ENCODE results near the gene ZC3H13. TPM values are rescaled to one million over a fixed set of nuclear protein-coding genes. Genes with fewer than 3 reads are reported as not detected.

ZC3H13 gene
- polyA plus RNA-seq, 3 donors from 2014 or later, result 6.3 to 61.1 (median 30.8) TPM

DNA sequence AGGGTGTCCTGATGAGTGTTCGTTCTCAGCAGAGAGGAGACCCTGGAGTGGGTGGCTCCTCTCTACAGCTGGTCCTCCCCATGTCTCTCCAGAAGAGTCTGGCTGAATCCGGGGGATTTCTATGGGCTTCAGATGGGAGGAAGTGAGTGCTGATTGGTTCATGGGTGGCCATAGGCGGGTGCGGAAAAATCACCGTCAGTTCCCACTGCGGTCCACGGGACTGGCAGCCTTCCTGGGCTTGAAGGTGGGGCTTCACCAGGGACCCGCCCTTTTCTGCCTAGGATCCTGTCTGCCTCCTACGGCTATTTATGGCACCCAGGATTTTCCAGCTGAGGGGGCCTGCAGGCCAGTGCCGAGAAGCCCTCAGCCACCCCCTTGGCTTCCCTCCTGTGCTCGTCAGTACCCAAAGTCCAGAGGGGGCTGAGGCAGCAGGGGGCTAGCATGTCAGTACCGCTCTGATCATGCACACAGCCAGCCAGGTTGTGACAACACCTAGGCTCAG is 33.9 kb upstream of the ZC3H13 start:
- Mint-ChIP-seq H3K9me3 (no peaks in the 10 kb centered on the region), H3K36me3 (no peaks in the 10 kb centered on the region), H3K27ac (no peak overlapping the region), H3K4me1 (no peaks in the 10 kb centered on the region), H3K4me3 (no peak overlapping the region), H3K27me3 (ENCODE audit: low read depth in 3 of 3) (peaks cover 0 to 10% (median 2%) of the 10 kb centered on the region in 3 donors)
- no peak for DNase-seq

- H3K4me3 Mint-ChIP-seq, result no peak overlapping the region
- H3K4me1 Mint-ChIP-seq, result no peaks in the 10 kb centered on the region
- peaks cover 0 to 10% (median 2%) of the 10 kb centered on the region in 3 donors for H3K27me3 Mint-ChIP-seq (ENCODE audit: low read depth in 3 of 3)
- H3K36me3 Mint-ChIP-seq, result no peaks in the 10 kb centered on the region
- no peak for DNase-seq
- no peak overlapping the region for H3K27ac Mint-ChIP-seq
- no peaks in the 10 kb centered on the region for H3K9me3 Mint-ChIP-seq
These were observed 33.2 kb upstream of the ZC3H13 start for GRCh38 chr13:46085737-46086136.

- no peak for DNase-seq
- no peaks in the 10 kb centered on the region for H3K36me3 Mint-ChIP-seq
- peaks cover 13 to 16% of the 10 kb centered on the region in 2 donors for H3K4me1 Mint-ChIP-seq
- H3K27me3 Mint-ChIP-seq (ENCODE audit: low read depth in 3 of 3), result peaks cover 0 to 7% (median 5%) of the 10 kb centered on the region in 3 donors
- H3K9me3 Mint-ChIP-seq, result no peaks in the 10 kb centered on the region
- H3K27ac Mint-ChIP-seq, result no peak overlapping the region
- no peak overlapping the region for H3K4me3 Mint-ChIP-seq
These were observed 29.8 kb upstream of the ZC3H13 start for GRCh38 chr13:46082324-46082723.

DNA sequence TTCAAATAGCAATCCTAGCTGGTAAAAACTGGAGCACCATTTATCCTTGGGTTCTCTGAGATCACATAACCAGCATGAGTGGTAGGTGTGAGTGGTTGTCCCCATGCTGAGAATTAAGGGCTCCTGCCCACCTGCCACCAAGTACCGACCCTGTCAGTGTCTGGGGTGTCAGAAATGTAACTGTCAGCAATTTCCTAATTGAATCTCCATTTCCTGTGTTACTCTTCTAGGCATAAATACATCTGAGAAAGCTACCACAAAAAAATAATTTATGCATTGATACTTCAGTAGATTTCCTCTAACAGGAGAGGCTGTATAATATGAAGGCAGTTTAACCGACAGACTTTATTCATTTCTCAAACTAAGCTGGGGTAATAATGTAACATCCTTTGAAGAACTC is 27.2 kb upstream of the ZC3H13 start:
- Mint-ChIP-seq H3K36me3 (no peaks in the 10 kb centered on the region), H3K27me3 (ENCODE audit: low read depth in 3 of 3) (peaks cover 2 to 8% (median 4%) of the 10 kb centered on the region in 3 donors), H3K4me1 (peaks cover 13 to 16% of the 10 kb centered on the region in 2 donors), H3K27ac (peak overlapping the region in 5 of 6 donors; percentile 1 to 56 (median 23)), H3K9me3 (no peaks in the 10 kb centered on the region), H3K4me3 (peak overlapping the region in 1 of 5 donors; percentile 2)
- peak; percentile 3 to 7 (median 7) for DNase-seq

DNA sequence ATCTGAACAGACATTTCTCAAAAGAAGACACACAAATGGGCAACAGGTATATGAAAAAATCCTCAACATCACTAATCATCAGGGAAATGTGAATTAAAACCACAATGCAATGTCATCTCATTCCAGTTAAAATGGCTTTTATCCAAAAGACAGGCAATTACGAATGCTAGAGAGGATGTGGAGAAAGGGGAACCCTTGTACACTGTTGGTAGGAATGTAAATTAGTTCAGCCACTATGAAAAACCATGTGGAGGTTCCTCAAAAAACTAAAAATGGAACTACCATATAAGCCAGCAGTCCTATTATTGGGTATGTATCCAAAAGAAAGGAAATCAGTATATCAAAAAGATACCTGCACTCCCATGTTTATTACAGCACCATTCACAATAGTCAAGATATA is 24.7 kb upstream of the ZC3H13 start:
- no peaks in the 10 kb centered on the region for H3K36me3 Mint-ChIP-seq
- no peaks in the 10 kb centered on the region for H3K9me3 Mint-ChIP-seq
- H3K27me3 Mint-ChIP-seq (ENCODE audit: low read depth in 3 of 3), result peaks cover 0 to 7% (median 2%) of the 10 kb centered on the region in 3 donors
- H3K4me1 Mint-ChIP-seq, result peaks cover 13 to 16% of the 10 kb centered on the region in 2 donors
- no peak overlapping the region for H3K4me3 Mint-ChIP-seq
- H3K27ac Mint-ChIP-seq, result no peak overlapping the region
- no peak for DNase-seq

DNA sequence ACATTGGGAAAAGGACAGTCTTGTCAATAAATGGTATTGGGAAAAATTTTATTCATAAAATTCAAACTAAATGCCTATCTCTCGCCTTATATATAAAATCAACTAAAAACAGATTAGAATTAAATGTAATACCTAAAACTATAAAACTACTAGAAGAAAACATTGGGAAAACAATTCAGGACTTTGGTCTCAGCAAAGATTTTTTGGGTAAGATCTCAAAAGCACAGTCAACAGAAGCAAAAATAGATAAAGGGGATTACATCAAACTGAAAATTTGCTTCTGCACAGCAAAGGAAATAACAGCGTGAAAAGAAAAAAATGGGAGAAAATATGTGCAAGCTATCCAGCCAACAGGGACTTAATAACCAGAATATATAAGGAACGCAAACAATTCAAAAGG is 24.3 kb upstream of the ZC3H13 start:
- H3K4me3 Mint-ChIP-seq, result no peak overlapping the region
- H3K27me3 Mint-ChIP-seq (ENCODE audit: low read depth in 3 of 3), result peaks cover 0 to 7% (median 2%) of the 10 kb centered on the region in 3 donors
- H3K36me3 Mint-ChIP-seq, result no peaks in the 10 kb centered on the region
- DNase-seq, result no peak
- H3K9me3 Mint-ChIP-seq, result no peaks in the 10 kb centered on the region
- H3K27ac Mint-ChIP-seq, result no peak overlapping the region
- H3K4me1 Mint-ChIP-seq, result peaks cover 13 to 16% of the 10 kb centered on the region in 2 donors

- DNase-seq, result no peak
- Mint-ChIP-seq H3K4me1 (peaks cover 13 to 16% of the 10 kb centered on the region in 2 donors), H3K36me3 (no peaks in the 10 kb centered on the region), H3K27me3 (ENCODE audit: low read depth in 3 of 3) (peaks cover 0 to 7% (median 5%) of the 10 kb centered on the region in 3 donors), H3K9me3 (no peaks in the 10 kb centered on the region), H3K4me3 (no peak overlapping the region), H3K27ac (no peak overlapping the region)
These were observed 23.3 kb upstream of the ZC3H13 start for GRCh38 chr13:46075811-46076210.

DNA sequence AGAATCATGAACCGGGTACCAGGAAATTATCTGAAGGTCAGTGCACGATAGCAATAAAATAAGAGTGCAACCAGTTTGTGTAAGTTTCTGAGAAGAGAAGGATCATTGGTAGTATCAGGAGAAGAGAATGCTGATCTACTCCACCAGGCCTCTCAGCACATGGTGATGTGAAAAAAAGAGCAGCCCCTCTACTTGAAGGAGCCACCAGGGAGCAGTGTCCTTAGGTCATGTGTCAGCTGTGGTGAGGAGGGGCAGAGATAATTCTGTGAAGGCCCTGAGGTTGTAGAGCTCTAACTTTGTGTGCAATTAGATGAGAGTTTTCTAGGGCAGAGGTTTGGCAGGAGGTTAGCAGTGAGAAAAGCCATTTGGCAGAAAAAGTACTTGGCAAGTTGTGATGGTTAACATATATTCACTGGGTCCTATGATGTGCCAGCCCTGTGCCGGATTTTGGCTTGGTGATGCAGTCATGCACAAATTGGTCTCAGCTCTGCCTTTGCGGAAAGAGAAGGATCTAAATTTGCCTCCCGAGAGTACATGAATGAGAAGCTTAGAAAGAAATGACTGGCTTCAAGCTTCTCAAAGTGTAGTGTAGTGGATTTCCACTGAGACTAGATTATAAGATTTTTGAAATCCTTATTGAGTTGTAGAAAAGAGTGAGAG is 19.2 kb upstream of the ZC3H13 start:
- Mint-ChIP-seq H3K27me3 (ENCODE audit: low read depth in 3 of 3) (peaks cover 2 to 8% (median 5%) of the 10 kb centered on the region in 3 donors), H3K27ac (no peak overlapping the region), H3K36me3 (no peaks in the 10 kb centered on the region), H3K9me3 (no peaks in the 10 kb centered on the region), H3K4me1 (no peaks in the 10 kb centered on the region), H3K4me3 (no peak overlapping the region)
- DNase-seq, result peak in 1 of 3 donors; percentile 9

DNA sequence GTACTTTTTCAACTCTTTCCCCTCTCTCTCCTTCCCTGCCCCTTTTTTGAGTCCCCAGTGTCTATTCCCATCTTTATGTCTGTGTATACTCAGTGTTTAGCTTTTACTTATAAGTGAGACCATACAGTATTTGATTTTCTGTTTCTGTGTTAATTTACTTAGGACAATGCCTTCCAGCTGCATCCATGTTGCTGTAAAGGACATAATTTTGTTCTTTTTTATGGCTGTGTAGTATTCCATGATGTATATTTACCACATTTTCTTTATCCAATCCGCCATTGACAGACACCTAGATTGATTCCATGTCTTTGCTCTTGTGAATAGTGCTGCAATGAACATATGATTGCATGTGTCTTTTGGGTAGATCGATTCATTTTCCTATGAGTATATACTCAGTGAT is 10.7 kb upstream of the ZC3H13 start:
- no peaks in the 10 kb centered on the region for H3K36me3 Mint-ChIP-seq
- no peaks in the 10 kb centered on the region for H3K4me1 Mint-ChIP-seq
- no peak for DNase-seq
- no peaks in the 10 kb centered on the region for H3K9me3 Mint-ChIP-seq
- H3K27me3 Mint-ChIP-seq (ENCODE audit: low read depth in 3 of 3), result peaks cover 0 to 5% (median 2%) of the 10 kb centered on the region in 3 donors
- H3K4me3 Mint-ChIP-seq, result no peak overlapping the region
- no peak overlapping the region for H3K27ac Mint-ChIP-seq

DNA sequence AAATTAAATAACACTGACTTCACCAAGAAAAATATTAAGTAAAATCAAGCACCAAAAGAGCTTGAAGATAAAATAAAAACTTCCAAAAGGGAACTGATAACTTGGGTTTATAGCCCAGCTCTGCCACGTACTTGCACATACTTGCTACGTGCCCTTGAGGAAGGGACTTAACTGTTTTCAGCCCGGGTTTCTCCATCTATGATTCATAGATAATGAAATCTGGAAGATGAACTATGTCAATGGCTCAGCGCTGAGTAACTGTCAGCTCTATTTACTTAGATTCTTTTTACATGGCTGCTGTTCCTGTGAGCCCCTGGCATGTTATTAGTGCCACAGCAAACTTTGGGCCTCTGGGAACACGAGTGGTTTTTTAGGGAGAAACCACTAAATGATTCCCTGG is 9.6 kb upstream of the ZC3H13 start:
- DNase-seq, result no peak
- Mint-ChIP-seq H3K36me3 (no peaks in the 10 kb centered on the region), H3K9me3 (no peaks in the 10 kb centered on the region), H3K27me3 (ENCODE audit: low read depth in 3 of 3) (peaks cover 0 to 5% (median 2%) of the 10 kb centered on the region in 3 donors), H3K27ac (no peak overlapping the region), H3K4me3 (no peak overlapping the region), H3K4me1 (no peaks in the 10 kb centered on the region)

GRCh38 chr13:46059405-46059804 is 6.9 kb upstream of the ZC3H13 start:
- H3K4me1 Mint-ChIP-seq, result no peaks in the 10 kb centered on the region
- H3K27me3 Mint-ChIP-seq (ENCODE audit: low read depth in 3 of 3), result peaks cover 5 to 13% (median 8%) of the 10 kb centered on the region in 3 donors
- no peak overlapping the region for H3K4me3 Mint-ChIP-seq
- H3K27ac Mint-ChIP-seq, result no peak overlapping the region
- DNase-seq, result no peak
- H3K9me3 Mint-ChIP-seq, result peaks cover 0 to 2% (median 0%) of the 10 kb centered on the region in 6 donors
- no peaks in the 10 kb centered on the region for H3K36me3 Mint-ChIP-seq

DNA sequence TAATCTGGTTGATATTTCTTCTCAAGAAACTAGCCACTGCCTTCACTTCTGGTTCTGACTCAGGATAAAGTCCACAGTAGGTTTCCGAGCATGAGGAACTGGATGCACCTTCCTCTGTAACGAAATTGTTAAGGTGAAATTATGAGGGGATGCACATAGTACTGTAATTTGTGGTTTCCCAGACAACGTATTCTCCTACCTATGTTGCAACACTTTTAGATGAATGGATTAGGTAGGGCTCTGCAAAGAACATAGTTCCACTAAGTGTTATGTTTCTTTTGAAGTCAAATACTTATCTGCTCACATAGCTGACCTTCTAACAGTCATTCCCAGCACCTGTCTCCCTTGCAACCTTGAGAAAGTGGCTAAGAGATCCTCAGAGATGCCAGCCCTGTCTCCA is 5.7 kb upstream of the ZC3H13 start:
- peaks cover 7 to 12% (median 12%) of the 10 kb centered on the region in 3 donors for H3K27me3 Mint-ChIP-seq (ENCODE audit: low read depth in 3 of 3)
- no peak overlapping the region for H3K27ac Mint-ChIP-seq
- H3K36me3 Mint-ChIP-seq, result no peaks in the 10 kb centered on the region
- no peak overlapping the region for H3K4me3 Mint-ChIP-seq
- H3K9me3 Mint-ChIP-seq, result peaks cover 0 to 2% (median 0%) of the 10 kb centered on the region in 6 donors
- peaks cover 4 to 5% of the 10 kb centered on the region in 2 donors for H3K4me1 Mint-ChIP-seq
- DNase-seq, result no peak

DNA sequence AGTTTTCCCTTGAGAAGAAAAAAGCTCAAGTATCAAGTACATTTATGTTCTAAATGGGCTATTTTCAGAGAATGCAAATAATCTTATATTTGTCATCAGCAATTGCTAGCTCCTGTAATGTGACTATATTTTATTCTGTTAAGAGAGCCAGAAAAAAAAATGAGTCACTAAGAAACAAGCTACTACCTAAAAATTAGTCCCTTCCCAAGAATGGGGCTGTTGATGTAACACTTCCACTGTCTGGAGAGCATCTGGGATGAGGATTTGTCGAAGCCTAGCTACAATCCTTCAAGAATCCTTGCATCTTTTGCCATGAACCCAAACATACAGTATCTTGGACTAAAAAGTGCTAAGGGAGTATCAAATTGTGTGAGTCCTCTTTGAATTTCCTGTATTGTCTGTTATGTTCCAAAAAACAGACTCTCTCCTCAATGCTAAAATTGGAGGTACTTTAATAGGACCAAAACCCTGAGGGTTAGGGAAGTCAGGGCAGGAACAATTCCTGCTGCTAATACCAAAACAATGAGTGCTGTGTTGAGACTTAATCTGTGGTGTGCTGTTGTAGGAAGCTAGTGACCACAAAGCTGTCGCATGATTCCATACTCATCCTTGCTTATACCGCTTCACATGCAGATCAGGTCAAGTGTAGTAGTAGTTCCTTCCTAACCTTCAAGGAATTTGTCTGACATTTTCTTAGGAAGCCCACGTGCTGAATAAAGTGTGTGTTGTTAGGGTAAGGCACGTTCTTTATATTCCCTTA is 4.9 kb upstream of the ZC3H13 start:
- H3K9me3 Mint-ChIP-seq, result peaks cover 0 to 2% (median 0%) of the 10 kb centered on the region in 6 donors
- no peak for DNase-seq
- no peak overlapping the region for H3K4me3 Mint-ChIP-seq
- no peaks in the 10 kb centered on the region for H3K36me3 Mint-ChIP-seq
- H3K27ac Mint-ChIP-seq, result no peak overlapping the region
- H3K27me3 Mint-ChIP-seq (ENCODE audit: low read depth in 3 of 3), result peaks cover 12 to 18% (median 13%) of the 10 kb centered on the region in 3 donors
- peaks cover 13% of the 10 kb centered on the region in 2 donors for H3K4me1 Mint-ChIP-seq
